Hepatocyte (in vitro differentiated cells): ENCODE results near the gene TUB.

ENCODE experiments used
- EZH2 ChIP-seq: fragments of 200-600 bp; sonication (generic); IDR thresholded peaks from 2 replicates; pipeline ENCODE4 v1.6.1; 2016; ENCODE audit warnings: antibody characterized with exemption, mild to moderate bottlenecking, borderline replicate concordance
- EZH2phosphoT487 ChIP-seq: fragments of 200-600 bp; sonication (generic); IDR thresholded peaks from one replicate; pipeline ENCODE4 v1.6.1; 2018; ENCODE audit warnings: antibody characterized with exemption, mild to moderate bottlenecking, low read depth, moderate library complexity; ENCODE audit not compliant: unreplicated experiment, severe bottlenecking
- TF ChIP-seq, protein P1 (sequence below): fragments of 200-600 bp; sonication (generic); IDR thresholded peaks from 2 replicates; pipeline ENCODE4 v1.5.1; 2016; ENCODE audit warnings: antibody characterized with exemption, mild to moderate bottlenecking; ENCODE audit not compliant: poor library complexity

DNA sequence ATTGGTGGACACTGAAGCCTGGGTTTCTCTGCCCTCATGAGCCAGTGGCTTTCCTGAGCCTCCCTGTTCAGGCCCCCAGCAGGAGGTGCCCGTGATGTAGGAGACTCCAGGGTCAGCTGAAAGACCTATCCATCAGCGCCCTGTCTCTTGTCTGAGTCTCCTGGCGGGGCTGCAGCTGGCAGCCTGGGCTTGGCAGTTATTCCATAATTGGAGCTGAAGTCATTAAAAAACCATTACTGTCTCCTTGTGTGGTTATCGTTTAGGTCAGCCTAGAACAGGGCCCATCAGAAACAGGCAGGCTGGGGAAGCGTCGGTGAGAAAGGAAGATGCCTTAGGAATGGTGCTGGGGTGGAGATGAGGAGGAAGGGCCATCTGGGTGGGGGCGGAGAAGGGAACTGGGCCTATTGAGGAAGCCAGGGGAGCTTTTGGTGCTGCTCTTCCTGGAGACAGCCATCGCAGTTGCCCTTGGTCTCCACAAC lies 5.0 kb downstream of the TUB start:
- TF ChIP-seq, protein P1, sequence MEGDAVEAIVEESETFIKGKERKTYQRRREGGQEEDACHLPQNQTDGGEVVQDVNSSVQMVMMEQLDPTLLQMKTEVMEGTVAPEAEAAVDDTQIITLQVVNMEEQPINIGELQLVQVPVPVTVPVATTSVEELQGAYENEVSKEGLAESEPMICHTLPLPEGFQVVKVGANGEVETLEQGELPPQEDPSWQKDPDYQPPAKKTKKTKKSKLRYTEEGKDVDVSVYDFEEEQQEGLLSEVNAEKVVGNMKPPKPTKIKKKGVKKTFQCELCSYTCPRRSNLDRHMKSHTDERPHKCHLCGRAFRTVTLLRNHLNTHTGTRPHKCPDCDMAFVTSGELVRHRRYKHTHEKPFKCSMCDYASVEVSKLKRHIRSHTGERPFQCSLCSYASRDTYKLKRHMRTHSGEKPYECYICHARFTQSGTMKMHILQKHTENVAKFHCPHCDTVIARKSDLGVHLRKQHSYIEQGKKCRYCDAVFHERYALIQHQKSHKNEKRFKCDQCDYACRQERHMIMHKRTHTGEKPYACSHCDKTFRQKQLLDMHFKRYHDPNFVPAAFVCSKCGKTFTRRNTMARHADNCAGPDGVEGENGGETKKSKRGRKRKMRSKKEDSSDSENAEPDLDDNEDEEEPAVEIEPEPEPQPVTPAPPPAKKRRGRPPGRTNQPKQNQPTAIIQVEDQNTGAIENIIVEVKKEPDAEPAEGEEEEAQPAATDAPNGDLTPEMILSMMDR: no peak
- TF ChIP-seq EZH2phosphoT487 (no peak), EZH2 (no peak)
